ENCODE measurements around the gene MORC1.
A peak's percentile ranks its signal among the peaks of the same experiment; 100 is the strongest.
"Not testable (repeated sequence)": the region's sequence is repeated elsewhere in the genome, so short reads cannot be mapped to it uniquely, and the experiment has no call there.

Gene MORC1

DNA sequence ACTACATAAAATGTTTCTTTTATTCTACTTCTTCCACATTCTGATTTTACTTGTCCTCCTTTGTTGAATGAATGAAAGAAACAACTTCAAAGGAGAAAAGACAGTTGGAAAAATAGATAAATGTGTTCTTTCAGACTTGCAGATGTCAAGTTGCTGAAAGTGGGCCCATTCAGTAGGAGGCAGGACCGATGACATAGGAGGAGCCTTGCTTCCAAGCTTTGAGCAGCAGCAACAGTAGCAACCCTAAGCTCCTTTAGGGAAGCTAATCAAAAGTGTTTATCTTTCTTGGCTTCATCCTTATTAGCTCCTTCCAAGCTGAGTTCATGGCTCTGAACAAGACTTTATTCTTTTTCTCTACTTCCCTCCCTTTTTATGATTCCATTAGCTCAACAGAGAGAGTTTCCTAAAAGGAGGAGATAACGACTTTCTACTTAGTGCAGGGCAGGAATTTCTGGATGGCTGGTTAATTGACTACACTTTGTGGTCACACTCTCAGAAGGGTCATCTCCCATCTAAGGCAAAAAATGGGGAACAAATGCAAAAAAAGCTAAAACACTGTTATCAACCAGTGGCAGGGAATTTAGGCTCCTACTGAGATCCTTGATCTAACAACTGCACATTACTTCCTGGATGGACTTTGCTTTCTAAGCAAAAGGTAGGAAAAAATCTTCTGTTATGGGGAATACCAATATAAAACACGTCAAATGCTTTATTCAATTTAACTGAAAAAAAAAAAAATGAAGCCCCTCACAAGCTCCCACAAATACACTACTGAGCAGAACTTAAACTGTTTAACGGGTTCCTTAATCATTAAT, 4.8 kb downstream of the MORC1 start:
- DNase-seq (ENCODE audit: low read depth), result no peak

DNA sequence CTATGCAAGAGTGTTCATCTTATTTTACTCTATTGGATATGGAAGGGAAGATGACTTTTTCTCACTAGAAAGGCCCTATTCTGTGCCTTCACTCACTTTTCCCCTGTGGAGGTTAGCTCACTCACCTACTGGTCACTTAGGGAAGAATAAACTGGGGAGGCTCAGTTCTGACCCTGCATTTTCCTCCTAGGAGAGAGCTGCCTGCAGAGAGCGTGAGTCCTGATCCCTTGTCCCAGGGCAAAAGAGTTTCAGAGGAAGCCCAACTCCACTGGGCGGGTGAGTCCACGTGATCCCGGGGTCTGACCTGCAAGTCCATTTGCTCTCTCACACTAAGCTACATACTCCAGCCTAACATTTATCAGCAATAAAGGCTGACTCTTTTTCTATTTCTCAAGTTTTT, 8.4 kb downstream of the MORC1 start:
- DNase-seq (ENCODE audit: low read depth), result no peak

DNA sequence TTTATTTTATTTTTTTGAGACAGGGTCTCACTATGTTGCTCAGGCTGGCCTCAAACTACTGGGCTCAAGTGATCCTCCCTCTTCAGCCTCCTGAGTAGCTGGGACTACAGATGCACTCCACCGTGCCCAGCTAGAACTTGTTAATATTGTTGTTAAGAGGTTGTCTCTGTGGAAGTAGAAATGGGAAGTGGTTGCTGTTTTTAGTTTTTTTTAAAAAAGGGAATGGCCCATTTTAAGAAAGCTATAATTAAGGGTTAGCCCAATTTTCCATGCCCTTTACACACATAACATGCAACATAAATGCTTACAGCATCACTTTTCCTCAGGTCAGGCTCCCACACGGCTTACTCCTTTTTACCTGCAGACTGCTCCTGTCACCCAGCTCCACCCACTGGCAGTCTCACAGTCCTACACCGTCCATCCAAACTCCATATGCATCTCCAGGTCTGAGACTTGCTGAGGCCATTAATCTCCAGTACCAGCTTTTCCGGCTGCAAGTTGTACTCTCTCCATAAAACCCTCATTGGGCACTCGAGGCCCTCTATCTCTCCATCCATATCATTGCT, 19.8 kb downstream of the MORC1 start:
- peak; percentile 5 for DNase-seq (ENCODE audit: low read depth)

DNA sequence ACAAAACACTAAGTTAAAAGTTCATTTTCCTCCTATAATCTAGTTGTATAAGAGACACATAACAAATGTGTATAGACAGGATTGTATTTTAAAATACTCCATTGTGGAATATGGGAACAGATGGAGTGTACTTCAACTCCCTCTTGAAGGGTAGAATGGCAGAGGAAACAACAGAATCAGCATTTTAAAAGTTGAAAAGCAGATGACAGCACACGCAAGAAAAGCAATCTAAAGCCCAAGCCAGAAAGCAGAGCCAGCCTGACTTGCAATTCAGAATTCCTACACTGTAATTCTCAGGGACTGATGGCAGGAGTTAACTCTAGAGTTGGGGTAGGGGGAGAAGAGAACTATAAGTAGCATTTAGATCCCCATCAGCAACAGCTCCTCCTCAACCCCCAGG, 22.8 kb downstream of the MORC1 start:
- no peak for DNase-seq (ENCODE audit: low read depth)

DNA sequence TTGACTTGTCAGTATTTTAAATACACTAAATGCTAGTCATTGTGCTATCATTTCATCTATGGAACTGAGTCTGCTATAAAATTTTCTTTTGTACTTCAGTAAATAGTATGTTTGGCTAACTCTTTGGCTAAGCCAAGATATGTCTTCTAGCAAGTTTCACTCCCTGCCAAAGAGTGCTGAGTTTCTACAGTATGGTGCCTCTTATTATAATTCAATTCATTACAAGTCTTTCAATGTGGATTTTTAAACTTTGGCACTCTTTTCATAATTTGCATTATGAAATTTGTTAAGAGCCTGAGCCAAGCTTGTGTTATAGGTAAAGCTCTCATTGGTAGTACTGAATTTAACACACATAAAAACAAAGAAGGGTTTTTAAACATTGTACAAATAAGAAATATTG, 24.4 kb downstream of the MORC1 start:
- no peak for DNase-seq (ENCODE audit: low read depth)

DNA sequence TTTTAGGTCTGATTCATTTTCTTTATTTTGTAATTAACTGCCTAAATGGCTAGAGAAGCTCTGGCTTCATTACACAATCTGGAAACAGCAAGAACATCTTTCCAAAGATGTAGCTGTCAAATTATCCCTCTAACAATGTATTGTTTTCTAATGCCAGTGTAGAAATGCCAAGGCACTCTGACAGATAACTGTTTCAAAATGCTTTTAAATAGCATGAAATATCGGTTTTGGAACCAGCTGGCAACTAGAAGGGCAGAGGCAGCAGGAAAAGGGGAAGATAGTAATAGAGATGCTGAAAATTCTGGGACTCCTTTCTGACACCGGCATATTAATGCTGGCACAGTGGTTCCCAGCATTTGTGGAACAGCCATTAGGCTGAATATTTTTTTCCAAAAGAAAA, 26.1 kb downstream of the MORC1 start:
- no peak for DNase-seq (ENCODE audit: low read depth)

DNA sequence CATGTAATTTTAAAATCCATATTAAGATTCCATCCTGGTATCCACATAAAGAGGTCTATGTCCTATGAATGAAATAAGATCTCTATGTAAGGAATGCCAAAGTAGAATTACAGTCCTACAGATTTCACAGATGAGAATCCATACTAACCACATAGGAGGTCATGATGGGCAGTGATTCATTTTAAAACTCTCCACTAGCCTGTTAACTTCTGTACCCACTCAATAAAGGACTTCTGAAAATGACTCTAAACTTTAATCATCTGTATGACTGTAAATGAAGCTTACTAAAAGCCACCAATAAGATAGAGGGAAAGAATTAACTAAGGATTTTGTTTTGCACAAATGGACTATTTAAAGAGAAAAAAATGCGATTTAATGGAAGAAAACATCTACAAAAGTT, 28.7 kb downstream of the MORC1 start:
- no peak for DNase-seq (ENCODE audit: low read depth)

DNA sequence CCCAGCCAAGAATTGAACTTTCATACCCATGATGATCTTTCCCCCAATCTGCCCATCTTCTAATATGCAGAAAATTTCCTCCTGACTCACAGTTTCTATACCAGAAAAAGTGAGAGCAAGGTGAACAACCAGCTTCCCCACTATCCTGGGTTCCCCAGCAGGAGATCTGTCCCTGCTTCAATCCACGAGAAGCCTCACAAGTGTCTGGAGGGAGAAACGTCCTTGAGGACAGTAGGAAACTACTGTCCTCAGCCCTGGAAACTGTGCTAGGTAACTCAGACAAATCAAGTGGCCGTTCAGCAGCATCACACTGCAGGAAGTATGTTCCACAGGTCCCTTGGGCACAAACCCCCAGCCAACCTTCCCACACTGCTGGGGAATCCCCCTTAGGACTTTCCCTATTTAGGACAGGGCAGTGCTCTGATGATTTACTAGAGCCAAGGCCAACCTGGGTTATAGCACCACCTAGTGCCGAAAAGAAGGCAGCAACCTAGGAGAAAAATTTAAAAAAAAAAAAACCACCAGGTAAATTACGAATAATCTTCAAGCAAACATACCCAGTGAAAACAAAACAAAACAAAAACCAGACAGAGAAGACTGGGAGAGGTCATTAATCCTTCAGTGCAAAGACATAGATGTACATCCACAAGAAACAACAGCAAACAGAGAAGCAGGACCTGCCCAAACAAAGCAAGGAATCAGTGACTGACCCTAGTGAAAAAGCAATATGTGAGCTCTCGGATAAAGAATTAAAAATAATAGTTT, 36.0 kb downstream of the MORC1 start:
- peak; percentile 39 for DNase-seq (ENCODE audit: low read depth)

DNA sequence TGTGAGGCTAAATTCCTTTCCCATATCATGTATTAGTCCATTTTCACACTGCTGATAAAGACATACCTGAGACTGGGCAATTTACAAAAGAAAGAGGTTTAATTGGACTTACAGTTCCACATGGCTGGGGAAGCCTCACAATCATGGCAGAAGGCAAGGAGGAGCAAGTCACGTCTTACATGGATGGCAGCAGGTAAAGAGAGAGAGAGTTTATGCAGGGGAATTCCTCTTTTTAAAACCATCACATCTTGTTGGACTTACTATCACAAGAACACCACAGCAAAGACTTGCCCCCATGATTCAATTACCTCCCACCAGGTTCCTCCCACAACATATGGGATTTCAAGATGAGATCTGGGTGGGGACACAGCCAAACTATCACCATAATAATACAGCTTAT, 37.8 kb downstream of the MORC1 start:
- not testable (repeated sequence) for DNase-seq (ENCODE audit: low read depth)

DNA sequence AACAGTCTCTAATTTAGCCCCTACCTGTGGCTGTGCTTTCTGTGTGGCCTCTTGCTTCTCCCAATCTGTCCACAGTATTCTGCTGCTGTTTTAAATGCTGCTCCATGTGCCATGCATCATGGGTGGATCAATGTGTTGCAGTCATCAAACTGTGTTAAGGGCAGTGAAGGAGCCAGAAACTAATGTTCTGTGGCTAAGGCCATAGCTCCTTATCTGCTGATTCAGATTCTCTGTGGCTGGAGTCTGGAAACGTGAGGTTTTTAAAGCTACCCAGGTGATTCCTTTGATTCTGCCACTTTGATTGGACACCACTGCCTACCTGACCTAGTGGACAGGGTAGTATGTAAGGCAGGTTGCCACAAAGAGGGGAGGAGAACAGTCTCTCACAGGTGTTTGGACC, 44.8 kb downstream of the MORC1 start:
- no peak for DNase-seq (ENCODE audit: low read depth)

DNA sequence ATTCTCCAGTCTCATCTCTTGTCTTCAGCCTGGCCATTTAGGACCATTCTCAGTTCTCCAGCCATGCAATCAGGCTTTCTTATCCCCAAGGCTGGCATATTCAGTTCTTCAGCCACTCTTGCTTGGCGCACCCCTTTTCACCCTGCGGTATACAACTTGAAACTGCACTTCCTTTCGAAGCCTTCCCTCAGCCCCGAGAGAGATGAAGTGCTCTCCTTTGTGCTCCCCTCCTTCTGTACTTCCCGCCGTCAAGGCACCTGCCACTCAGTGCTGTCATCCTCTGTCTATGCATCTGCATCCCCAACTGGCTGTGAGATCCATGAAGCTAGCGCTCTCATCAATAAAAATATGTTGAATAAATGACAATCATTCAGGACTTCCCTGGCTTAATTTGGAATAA, 45.7 kb downstream of the MORC1 start:
- no peak for DNase-seq (ENCODE audit: low read depth)

DNA sequence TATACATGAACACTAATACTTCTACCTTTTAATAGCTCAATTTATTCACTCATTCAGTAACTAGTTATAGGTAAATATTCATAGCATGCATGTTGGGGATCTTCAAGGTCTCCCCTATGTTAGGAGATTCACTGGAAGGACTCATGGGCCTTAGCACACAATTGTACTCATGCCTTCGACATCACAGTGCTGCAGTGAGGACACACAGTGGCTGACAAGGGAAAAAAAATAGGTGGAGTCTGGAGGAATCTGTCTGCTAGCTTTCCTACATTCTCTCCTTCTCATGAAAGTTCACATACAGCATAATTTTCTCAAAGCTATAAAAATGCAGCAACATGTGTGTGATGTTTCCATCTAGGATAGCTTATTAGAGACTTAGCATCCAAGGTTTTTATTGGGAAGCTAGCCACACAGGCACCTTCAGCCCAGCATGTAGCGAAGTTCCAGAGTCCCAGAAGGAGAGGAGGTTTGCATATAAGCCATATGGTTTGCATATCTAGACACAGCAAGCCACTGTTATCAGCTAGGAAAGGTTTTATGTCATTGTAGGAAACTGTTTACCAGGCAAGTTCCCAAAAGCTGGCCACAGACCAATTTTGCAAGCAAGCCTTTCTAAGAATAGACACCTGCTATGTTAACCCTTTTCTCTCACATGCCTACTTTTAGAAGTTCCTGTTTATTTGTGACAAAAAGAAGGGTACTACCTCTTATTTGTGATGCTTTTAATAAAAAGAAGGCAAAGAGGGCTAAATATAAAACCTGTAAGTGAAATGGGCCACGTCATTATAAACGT, 46.4 kb downstream of the MORC1 start:
- DNase-seq (ENCODE audit: low read depth), result no peak

DNA sequence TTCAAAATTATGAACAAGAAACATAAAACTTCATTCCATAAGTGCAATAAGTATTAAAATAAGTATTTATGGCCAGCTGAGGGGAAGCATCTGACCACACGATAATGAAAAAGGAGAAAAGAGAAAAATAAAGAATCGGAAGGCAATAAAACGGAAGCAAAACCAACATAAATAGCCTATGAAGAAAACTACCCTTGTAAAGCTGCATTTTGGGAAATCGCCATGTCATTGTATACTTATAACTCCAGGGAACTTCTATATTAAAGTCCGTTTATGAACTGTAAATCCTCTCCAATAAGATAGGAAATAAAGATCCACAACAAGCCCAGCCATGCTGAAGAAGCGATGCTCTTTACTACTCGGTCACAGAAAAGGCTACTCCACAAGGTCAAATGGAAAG, 47.7 kb downstream of the MORC1 start:
- no peak for DNase-seq (ENCODE audit: low read depth)

DNA sequence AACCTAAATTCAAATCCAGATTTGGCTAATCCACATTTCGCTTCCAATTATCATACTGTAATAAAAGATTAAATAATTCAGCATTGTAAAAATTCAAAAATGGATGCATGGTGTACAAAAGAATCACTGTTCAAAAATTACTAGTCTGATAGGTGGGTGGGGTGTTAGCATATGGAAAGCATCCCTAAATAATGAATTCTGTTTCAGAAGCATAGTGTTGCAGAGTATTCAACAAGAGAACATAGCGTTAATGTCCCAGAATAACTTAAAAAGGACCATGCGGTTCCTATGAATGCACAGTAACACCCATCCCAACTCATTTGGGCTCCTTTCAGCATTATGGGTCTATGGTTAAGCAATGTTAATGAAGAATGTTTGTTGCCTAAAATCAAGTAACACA, 51.1 kb downstream of the MORC1 start:
- DNase-seq (ENCODE audit: low read depth), result no peak

DNA sequence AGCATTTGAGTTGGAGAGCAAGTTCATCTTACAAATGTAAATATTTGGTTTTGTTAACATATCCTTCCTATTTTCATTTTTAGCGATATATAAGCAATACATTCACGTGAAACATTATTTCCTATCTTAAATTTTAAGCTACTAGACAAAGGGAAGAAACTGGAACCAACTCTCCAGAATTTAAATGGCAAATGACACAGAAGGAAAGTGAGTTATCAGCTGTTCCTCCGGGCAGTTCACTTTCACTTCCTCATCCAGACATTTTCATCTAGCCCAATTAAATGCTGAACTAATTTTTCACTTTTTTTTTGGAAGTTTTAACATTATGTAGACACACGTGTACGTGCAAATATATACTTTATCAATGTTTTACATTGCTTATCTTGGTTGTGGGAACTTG, 58.7 kb downstream of the MORC1 start:
- no peak for DNase-seq (ENCODE audit: low read depth)

DNA sequence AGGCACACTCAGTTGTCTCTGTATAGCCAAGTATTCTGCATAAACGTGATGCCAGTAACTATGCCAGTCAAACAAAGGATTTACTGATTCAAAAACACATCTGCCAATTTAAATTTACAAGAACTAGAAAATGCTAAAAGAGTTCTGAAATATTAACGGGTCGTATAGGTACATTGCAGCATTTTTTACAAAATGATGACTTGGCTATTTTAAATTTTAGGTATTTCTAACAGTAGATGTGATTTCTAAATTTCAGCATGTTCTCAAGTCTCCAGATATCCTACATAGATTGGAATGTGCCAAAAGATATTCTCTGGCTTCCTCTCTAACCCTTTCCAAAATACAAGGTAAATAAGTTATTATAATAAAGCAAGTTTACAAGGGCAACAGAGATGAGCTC, 60.3 kb downstream of the MORC1 start:
- no peak for DNase-seq (ENCODE audit: low read depth)

DNA sequence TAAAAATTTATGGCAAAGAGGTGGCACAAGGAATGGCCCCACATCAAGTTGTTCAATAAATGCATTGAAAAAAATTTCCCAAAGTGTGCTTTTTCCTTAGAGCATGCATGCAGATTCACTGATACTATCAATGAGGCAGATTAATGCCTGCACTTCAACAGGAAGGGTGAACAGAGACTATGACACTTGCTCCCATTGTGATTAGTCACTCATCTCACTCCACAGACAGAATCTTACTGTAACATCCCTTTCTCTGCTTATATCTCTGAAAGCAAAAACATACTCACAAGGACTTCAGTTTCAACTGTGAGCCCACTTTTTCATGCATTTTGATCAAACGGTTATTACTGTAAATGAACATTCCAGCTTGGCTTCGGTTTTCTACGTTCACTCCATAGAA, 60.9 kb downstream of the MORC1 start:
- no peak for DNase-seq (ENCODE audit: low read depth)

DNA sequence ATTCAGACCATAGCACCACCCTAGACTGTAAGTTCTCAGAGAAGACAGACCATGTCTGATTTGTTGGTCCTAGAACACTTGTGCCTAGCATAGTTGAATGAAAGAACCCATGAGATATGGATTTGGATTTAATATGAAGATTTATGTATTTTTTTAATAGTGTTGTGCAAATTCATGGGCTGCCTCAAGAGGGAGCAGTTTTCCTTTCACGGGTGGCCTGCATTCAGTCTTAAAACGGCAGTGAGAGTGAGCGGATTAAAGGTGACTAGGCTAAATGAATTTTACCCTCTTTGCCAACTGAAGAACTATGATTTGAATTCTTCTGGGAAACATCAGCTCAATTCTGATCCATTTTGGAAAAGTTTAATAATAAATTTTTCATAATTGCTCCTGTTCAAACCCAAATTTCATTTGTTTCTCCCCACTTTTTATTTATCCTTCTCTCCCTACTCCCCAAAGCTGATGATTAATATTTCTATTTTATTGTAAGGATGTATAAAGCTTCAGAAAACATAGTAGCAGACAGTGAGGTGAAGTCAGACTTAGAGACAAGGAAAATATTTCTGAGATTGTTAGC, 67.3 kb downstream of the MORC1 start:
- DNase-seq (ENCODE audit: low read depth), result peak; percentile 43

DNA sequence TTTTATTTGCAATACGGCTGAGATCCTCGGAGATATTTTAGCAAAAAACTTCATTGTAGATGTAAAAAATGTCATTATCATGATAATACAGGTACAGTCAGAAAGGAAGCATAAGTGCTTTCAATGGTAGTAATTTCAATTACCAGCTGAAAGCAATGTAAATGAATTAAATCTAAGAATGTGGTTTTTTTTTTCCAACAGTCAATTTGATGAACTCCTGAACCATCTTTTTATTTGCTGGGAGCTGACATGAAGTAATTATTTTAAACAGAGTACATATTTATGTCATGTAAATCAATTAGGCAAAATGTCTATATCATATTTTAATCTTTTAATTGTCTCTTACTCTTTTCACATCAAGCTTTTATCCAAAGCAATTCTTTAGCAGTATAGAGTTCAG, 70.6 kb downstream of the MORC1 start:
- DNase-seq (ENCODE audit: low read depth), result no peak

DNA sequence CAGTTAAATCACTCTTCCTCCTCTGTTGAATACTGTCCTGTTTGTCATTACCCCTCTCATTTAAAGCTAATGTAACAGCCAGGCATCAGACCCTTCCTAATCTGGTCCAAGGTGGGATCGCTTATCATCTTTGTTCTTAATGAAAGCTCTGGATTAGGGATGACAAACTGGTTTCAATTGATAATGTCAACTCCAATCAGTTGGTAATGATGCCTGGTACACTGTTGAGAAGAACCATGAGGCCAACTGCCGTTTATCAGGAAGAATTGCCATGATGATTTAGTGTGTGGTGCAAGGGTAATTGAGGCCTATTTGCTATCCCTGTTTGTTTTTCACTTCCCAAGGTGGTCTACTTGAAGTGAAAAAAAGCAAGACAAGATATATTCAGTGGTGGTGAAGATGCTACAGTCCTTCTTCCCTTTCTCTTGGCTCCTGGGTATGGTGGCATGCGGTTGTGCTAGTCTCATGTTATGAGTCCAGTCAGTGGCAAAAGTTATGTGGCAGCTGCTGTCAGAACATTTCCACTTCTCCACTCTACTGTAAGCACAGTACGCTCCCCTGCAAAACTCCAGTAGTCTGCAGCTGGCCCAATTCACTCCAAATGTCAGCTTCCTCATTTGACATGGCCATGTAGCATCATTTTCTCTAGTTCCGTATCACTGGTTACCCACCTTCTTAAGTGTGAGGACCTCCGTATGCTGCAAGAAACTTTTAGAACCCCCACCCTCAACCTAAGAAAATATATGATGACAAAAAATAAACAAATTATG, 72.5 kb downstream of the MORC1 start:
- no peak for DNase-seq (ENCODE audit: low read depth)

DNA sequence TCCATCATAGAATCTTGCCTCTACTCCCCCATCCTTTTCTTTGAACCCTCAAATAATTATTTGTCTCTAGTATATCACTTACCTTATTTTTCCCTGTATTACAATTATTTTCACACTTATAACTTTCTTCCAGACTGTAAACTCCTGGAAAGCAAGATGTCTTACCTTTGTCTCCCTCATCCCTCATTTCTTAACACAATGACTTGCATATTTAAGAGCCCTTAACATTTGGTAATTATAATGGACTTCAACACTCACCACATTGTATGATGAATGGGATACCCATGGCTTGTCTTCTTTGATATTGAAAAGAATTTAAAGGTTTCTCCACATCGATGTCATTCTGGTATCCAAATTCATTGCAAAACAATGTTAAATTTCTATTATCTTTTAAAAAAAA, 82.9 kb downstream of the MORC1 start:
- DNase-seq (ENCODE audit: low read depth), result no peak

All from iris pigment epithelial cell (primary cell).